Kidney epithelial cell (primary cell): ENCODE measurements around the gene TGFBR3L. TPM values are rescaled to one million over a fixed set of nuclear protein-coding genes. Genes with fewer than 3 reads are reported as not detected.

Source experiments
- DNase-seq: peaks from one replicate; pipeline ENCODE4 v3.0.0-alpha.2; 2010; ENCODE audit warnings: low read depth
- H3K27me3 ChIP-seq: 2 replicates; pipeline ENCODE4 v1.6.0; 2011; ENCODE audit warnings: low read length; ENCODE audit not compliant: control insufficient read depth, insufficient read depth
- H3K36me3 ChIP-seq: 2 replicates; pipeline ENCODE4 v1.5.1; 2011; ENCODE audit warnings: low read length; ENCODE audit not compliant: control insufficient read depth, insufficient read depth
- H3K4me3 ChIP-seq: 2 replicates; pipeline ENCODE4 v1.5.1; 2011; ENCODE audit warnings: low read depth, mild to moderate bottlenecking, control low read depth, low read length
- total RNA-seq: library from RNA; depleted of rRNA; stranded (reverse); fragments of >200 nt; gene quantifications from 2 replicates; pipeline ENCODE4 v1.2.3, GENCODE V29; 2015
- TF ChIP-seq, protein P1 (sequence below): IDR thresholded peaks from 2 replicates; pipeline ENCODE4 v1.5.1; 2011; ENCODE audit warnings: mild to moderate bottlenecking, moderate library complexity, low read length, control low read depth, inconsistent platforms; ENCODE audit not compliant: insufficient read depth, poor library complexity, severe bottlenecking

Gene TGFBR3L
- total RNA-seq, 1 donor from 2014 or later: 4.5 TPM

DNA sequence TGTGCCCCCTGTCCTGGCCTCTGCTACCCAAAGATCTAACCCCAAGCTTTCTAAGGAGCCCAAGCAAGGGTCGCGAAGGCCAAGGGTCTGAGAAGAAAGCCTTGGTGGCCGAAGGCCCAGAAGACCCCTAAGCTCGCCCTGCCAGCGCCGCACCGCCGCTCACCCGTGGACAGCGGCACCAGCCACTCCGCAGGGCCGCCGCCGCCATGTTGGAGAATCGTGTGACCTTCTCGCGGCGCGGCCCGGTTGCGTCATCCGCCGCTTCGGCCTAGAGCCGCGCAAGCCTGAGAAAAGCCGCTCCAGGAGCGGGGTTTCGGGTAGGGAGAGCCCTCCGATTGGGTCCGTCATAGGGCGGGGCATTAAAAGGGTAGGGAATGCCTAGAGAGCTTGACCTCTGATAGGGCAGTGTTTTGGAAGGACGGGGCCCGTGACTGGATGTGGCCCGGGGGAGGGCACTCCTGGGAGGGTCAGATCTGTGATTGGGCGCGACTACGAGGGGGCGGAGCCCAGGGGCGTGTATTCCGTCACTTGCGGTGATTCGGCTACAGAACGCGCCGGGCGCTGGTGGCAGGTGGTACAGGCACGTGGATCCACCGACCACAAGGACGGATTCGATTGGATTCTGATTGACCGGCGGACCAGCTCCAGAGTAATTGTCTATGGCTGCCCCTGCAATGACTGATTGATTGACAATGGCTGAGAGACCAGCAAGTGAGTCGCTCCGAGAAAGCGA, 29.0 kb downstream of the TGFBR3L start, which contains the start of gene TIMM44:
Gene TIMM44 (minus strand): TSS at position 223 of the 733 bp plus-strand sequence. CDS start 15 bp downstream, at position 208.
- Histone ChIP-seq H3K36me3 (no peaks in the 10 kb centered on the region), H3K4me3 (peak within 1 kb of the TSS; percentile 97), H3K27me3 (no peaks in the 10 kb centered on the region)
- peak; percentile 98 for DNase-seq
- TF ChIP-seq, protein P1, sequence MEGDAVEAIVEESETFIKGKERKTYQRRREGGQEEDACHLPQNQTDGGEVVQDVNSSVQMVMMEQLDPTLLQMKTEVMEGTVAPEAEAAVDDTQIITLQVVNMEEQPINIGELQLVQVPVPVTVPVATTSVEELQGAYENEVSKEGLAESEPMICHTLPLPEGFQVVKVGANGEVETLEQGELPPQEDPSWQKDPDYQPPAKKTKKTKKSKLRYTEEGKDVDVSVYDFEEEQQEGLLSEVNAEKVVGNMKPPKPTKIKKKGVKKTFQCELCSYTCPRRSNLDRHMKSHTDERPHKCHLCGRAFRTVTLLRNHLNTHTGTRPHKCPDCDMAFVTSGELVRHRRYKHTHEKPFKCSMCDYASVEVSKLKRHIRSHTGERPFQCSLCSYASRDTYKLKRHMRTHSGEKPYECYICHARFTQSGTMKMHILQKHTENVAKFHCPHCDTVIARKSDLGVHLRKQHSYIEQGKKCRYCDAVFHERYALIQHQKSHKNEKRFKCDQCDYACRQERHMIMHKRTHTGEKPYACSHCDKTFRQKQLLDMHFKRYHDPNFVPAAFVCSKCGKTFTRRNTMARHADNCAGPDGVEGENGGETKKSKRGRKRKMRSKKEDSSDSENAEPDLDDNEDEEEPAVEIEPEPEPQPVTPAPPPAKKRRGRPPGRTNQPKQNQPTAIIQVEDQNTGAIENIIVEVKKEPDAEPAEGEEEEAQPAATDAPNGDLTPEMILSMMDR: no peak

GRCh38 chr19:7944177-7944761, 29.6 kb downstream of the TGFBR3L start:
- peak overlapping the region; percentile 57 for H3K4me3 ChIP-seq
- no peaks in the 10 kb centered on the region for H3K27me3 ChIP-seq
- no peaks in the 10 kb centered on the region for H3K36me3 ChIP-seq
- TF ChIP-seq, protein P1: peak; percentile 77
- no peak for DNase-seq

- TF ChIP-seq, protein P1: no peak
- no peak for DNase-seq
- no peak overlapping the region for H3K4me3 ChIP-seq
- H3K36me3 ChIP-seq: no peaks in the 10 kb centered on the region
- H3K27me3 ChIP-seq: no peaks in the 10 kb centered on the region
These were observed 33.3 kb downstream of the TGFBR3L start for GRCh38 chr19:7947939-7948338.

DNA sequence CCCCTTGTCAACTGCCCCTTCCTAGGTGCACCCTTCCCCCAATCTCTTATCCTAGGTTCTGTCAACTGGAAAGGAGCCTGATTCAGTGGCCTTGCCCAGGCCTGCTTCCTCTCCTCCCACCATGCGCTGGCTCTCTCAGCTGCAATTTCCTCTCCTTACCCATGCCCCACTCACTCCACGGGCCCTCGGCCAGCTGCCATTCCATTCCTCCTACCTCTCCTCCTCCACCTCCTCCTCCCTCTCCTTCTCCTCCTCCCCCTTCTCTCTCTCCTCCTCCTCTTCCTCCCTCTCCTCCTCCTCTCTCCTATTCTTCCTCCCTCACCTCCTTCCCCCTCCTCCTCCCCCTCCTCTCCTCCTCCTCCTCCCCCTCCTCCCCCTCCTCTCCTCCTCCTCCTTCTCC, 38.4 kb downstream of the TGFBR3L start:
- no peak for DNase-seq
- TF ChIP-seq, protein P1: no peak
- Histone ChIP-seq H3K27me3 (no peaks in the 10 kb centered on the region), H3K36me3 (no peaks in the 10 kb centered on the region), H3K4me3 (no peak overlapping the region)

- Histone ChIP-seq H3K4me3 (no peak overlapping the region), H3K36me3 (no peaks in the 10 kb centered on the region), H3K27me3 (no peaks in the 10 kb centered on the region)
- no peak for DNase-seq
- TF ChIP-seq, protein P1: no peak
These were observed 38.9 kb downstream of the TGFBR3L start for GRCh38 chr19:7953576-7953975.
